Measurements from ENCODE around the gene PHACTR3. TPM values are rescaled to one million over a fixed set of nuclear protein-coding genes. Genes with fewer than 3 reads are reported as not detected.

PHACTR3 gene
- total RNA-seq, 2 donors from 2014 or later, result 0.34 TPM; not detected in 1

GRCh38 chr20:59560588-59561227, 43.6 kb upstream of the PHACTR3 start:
- 29% methylated on average over 7 of the region's 7 CpGs for WGBS
- DNase-seq (ENCODE audit: low spot score), result no peak

GRCh38 chr20:59561228-59561605, 43.1 kb upstream of the PHACTR3 start:
- intact Hi-C loops (cut with DNase I), result no loop called here
- no peak for DNase-seq (ENCODE audit: low spot score)

More at GRCh38 chr20:59560588-59561227, 43.6 kb upstream of the PHACTR3 start:
- H3K27ac ChIP-seq, result no peak overlapping the region
- H3K36me3 ChIP-seq, result no peaks in the 10 kb centered on the region
- H3K4me3 ChIP-seq, result no peak overlapping the region
- no peaks in the 10 kb centered on the region for H3K9me3 ChIP-seq
- TF ChIP-seq CTCF (IDR thresholded peaks at IDR 0.05) (peak in 1 of 4 experiments; percentile 15), POLR2A (IDR thresholded peaks at IDR 0.05) (no peak)
- intact Hi-C loops (cut with DNase I), result no loop called here
- no peaks in the 10 kb centered on the region for H3K4me1 ChIP-seq (replicated peaks)
- H3K27me3 ChIP-seq (replicated peaks; ENCODE audit: insufficient read depth), result no peaks in the 10 kb centered on the region

GRCh38 chr20:59561614-59562277, 42.6 kb upstream of the PHACTR3 start:
- Histone ChIP-seq H3K4me1 (replicated peaks) (no peaks in the 10 kb centered on the region), H3K27me3 (replicated peaks; ENCODE audit: insufficient read depth) (no peaks in the 10 kb centered on the region), H3K27ac (no peak overlapping the region), H3K36me3 (no peaks in the 10 kb centered on the region), H3K4me3 (no peak overlapping the region), H3K9me3 (no peaks in the 10 kb centered on the region)
- intact Hi-C loops (cut with DNase I), result no loop called here
- TF ChIP-seq POLR2A (IDR thresholded peaks at IDR 0.05) (no peak), CTCF (IDR thresholded peaks at IDR 0.05) (no peak), POLR2AphosphoS5 (IDR thresholded peaks at IDR 0.05) (no peak)
- no peak for DNase-seq (ENCODE audit: low spot score)
- WGBS, result 83% methylated on average over 5 of the region's 5 CpGs

More at GRCh38 chr20:59561228-59561605, 43.1 kb upstream of the PHACTR3 start:
- no peaks in the 10 kb centered on the region for H3K4me1 ChIP-seq (replicated peaks)
- H3K36me3 ChIP-seq, result no peaks in the 10 kb centered on the region
- H3K9me3 ChIP-seq, result no peaks in the 10 kb centered on the region
- H3K27ac ChIP-seq, result no peak overlapping the region
- WGBS, result 42% methylated on average over 4 of the region's 4 CpGs
- no peak for TF ChIP-seq POLR2AphosphoS5 (IDR thresholded peaks at IDR 0.05)
- no peak for TF ChIP-seq CTCF (IDR thresholded peaks at IDR 0.05)
- TF ChIP-seq POLR2A (IDR thresholded peaks at IDR 0.05), result no peak
- no peaks in the 10 kb centered on the region for H3K27me3 ChIP-seq (replicated peaks; ENCODE audit: insufficient read depth)
- H3K4me3 ChIP-seq, result no peak overlapping the region

GRCh38 chr20:59564171-59564570, 40.2 kb upstream of the PHACTR3 start:
- WGBS, result 75% methylated on average over 12 of the region's 12 CpGs
- intact Hi-C loops (cut with DNase I), result no loop called here
- H3K4me1 ChIP-seq (replicated peaks), result no peaks in the 10 kb centered on the region
- H3K9me3 ChIP-seq, result no peaks in the 10 kb centered on the region
- H3K27me3 ChIP-seq (replicated peaks; ENCODE audit: insufficient read depth), result no peaks in the 10 kb centered on the region
- H3K4me3 ChIP-seq, result no peak overlapping the region
- TF ChIP-seq POLR2AphosphoS5 (IDR thresholded peaks at IDR 0.05) (no peak), POLR2A (IDR thresholded peaks at IDR 0.05) (no peak), CTCF (IDR thresholded peaks at IDR 0.05) (no peak)
- H3K27ac ChIP-seq, result no peak overlapping the region
- no peak for DNase-seq (ENCODE audit: low spot score)
- H3K36me3 ChIP-seq, result no peaks in the 10 kb centered on the region

DNA sequence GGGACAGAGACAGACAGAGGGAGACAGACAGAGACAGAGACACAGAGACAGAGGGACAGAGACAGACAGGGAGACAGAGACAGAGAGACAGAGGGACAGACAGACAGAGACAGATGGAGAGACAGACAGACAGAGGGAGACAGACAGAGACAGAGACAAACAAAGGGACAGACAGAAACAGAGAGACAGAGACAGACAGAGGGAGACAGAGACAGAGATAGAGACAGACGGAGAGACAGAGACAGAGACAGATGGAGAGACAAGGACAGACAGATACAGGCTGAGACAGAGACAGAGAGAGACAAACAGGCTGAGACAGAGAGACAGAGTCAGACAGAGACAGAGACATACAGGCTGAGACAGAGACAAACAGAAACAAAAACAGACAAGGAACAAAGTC, 39.4 kb upstream of the PHACTR3 start:
- H3K9me3 ChIP-seq, result no peaks in the 10 kb centered on the region
- no peaks in the 10 kb centered on the region for H3K4me1 ChIP-seq (replicated peaks)
- H3K36me3 ChIP-seq, result no peaks in the 10 kb centered on the region
- H3K27ac ChIP-seq, result no peak overlapping the region
- no peak overlapping the region for H3K4me3 ChIP-seq
- intact Hi-C loops (cut with DNase I), result no loop called here
- TF ChIP-seq POLR2A (IDR thresholded peaks at IDR 0.05), result no peak
- TF ChIP-seq POLR2AphosphoS5 (IDR thresholded peaks at IDR 0.05), result no peak
- TF ChIP-seq CTCF (IDR thresholded peaks at IDR 0.05), result no peak
- no peaks in the 10 kb centered on the region for H3K27me3 ChIP-seq (replicated peaks; ENCODE audit: insufficient read depth)
- 90% methylated on average over 1 of the region's 1 CpG for WGBS
- no peak for DNase-seq (ENCODE audit: low spot score)

Measured in prostate gland (tissue), 2 donors.